HL-60/S4 treated with phorbol 12-myristate 13-acetate at 8.2 ng/mL for 4 days and 3 days (cell line): ENCODE data around the gene UBE2U.
"Not testable (repeated sequence)": the region's sequence is repeated elsewhere in the genome, so short reads cannot be mapped to it uniquely, and the experiment has no call there.

Source experiments
- in situ Hi-C: fragments of 300-500 bp; cut with MboI; formaldehyde crosslinking; loops from 2 replicates; pipeline ENCODE4 v1.15.0; 2022; ENCODE audit warnings: low sequenced_read_pairs

Gene UBE2U

GRCh38 chr1:64186898-64187280, 16.5 kb upstream of the UBE2U start:
- in situ Hi-C loops: no loop called here

- in situ Hi-C loops: no loop called here
These were observed 15.8 kb upstream of the UBE2U start for GRCh38 chr1:64187646-64188045.

GRCh38 chr1:64192290-64192689, 11.1 kb upstream of the UBE2U start:
- in situ Hi-C loops: no loop called here

GRCh38 chr1:64194168-64195080, 9.0 kb upstream of the UBE2U start:
- in situ Hi-C loops: no loop called here

GRCh38 chr1:64195081-64195395, 8.4 kb upstream of the UBE2U start:
- in situ Hi-C loops: no loop called here

GRCh38 chr1:64196074-64196870, 7.2 kb upstream of the UBE2U start:
- in situ Hi-C loops: no loop called here

- in situ Hi-C loops: no loop called here
These were observed 6.3 kb upstream of the UBE2U start for GRCh38 chr1:64197076-64197475.

- in situ Hi-C loops: no loop called here
These were observed 4.3 kb upstream of the UBE2U start for GRCh38 chr1:64199154-64199553.

GRCh38 chr1:64200064-64200463, 3.4 kb upstream of the UBE2U start:
- in situ Hi-C loops: no loop called here

DNA sequence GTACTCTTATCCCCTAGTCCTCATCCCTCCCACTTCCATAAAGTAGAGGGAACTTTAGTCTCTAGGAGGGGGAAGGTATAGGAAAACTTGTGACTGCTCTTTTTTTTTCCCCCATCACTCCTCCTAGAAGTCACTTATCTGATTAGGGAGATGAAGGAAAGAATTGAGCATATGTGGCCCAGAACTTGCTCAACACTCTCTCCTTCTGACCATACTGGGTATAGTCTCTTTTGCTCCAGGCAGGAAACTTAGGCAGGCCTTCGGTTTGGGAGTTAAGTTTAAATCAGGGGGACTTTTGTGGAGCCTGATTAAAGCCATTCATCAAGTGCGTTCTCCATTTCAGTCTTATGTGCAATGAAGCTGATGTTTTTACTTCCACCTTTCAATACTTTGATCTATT, 5.8 kb downstream of the UBE2U start:
- in situ Hi-C loops: no loop called here

DNA sequence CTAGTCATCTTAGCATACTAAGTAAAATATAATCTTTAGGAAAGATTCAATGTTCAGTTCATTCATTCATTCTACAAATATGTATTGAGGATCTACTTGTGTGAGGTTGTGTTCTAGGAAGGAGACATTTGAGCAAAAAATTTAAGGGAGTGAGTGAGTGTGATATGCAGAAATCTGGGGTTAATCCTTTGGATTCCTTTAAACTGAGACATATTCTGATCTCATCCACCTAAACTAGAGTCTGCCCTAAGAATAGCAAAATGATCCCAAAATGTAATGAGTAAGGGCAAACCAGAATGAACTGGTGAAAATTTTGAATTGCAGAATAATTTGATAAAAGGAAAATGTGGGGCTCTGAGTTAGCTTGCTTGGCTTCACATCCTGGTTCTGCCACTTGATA, 8.6 kb downstream of the UBE2U start:
- in situ Hi-C loops: no loop called here

- in situ Hi-C loops: no loop called here
These were observed 12.2 kb downstream of the UBE2U start for GRCh38 chr1:64215576-64215975.

GRCh38 chr1:64220241-64220640, 16.8 kb downstream of the UBE2U start:
- in situ Hi-C loops: no loop called here

- in situ Hi-C loops: no loop called here
These were observed 20.1 kb downstream of the UBE2U start for GRCh38 chr1:64223329-64224151.

DNA sequence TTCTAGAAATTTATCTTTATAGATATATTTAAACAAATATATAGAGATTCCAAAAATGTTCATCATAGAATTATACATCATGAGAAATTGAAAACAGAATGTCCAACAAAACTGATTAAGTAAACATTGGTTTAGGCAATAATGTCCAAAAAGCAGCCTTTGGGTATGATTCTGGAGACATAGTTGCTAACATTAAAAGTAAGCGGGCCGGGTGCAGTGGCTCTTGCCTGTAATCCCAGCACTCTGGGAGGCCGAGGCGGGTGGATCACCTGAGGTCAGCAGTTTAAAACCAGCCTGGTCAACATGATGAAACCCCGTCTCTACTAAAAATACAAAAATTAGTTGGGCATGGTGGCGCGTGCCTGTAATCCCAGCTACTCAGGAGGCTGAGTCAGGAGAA, 20.8 kb downstream of the UBE2U start:
- in situ Hi-C loops: not testable (repeated sequence)

DNA sequence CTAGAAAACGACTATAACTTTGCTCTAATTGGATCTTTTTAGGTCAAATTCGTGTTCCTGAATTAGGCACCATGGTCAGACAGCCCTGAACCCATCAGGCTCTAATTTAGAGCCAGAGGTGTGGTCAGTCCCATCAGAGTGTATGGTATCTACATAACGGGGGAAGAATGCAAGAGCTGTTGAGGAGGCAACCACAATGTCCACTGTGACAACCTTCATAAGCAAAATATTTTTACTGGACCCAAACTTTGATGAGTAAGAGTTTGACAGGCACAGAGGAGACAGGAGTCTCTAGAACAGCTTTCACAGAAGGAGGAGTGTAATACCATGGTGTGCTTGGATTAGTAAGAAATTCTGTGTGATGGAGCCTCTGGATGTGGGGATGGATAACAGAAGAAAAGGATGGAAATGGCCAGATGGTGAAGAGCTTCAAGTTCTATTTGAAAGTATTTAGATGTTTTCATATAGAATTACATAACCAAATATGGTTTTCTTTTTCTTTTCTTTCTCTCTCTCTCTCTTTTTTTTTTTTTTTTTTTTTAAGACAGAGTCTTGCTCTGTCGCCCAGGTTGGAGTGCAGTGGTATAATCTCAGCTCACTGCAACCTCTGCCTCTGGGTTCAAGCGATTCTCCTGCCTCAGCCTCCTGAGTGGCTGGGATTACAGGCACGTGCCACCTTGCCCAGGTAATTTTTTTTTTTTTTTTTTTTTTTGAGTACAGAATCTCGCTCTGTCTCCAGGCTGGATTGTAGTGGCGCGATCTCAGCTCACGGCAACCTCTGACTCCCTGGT, 24.9 kb downstream of the UBE2U start:
- in situ Hi-C loops: no loop called here

- in situ Hi-C loops: no loop called here
These were observed 25.9 kb downstream of the UBE2U start for GRCh38 chr1:64229307-64229706.

DNA sequence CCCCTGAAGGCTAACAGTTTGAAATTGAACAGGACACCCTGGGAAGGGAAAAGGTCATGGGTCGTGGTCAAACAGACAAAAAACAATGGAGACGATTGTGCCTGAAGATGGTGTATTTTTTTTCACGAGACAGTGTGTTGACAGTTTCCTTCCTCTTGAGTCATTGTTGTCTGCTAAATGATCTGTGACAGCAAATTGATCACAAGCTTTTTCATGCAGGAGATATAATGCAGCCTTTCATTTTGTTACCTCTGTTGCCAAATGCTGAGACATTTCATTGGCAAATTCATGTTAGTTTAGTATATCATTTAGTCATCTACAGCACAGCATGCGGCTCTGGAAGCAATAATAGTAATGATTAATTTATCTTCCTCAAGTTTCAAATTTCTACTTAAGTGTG, 27.7 kb downstream of the UBE2U start:
- in situ Hi-C loops: no loop called here

- in situ Hi-C loops: no loop called here
These were observed 28.2 kb downstream of the UBE2U start for GRCh38 chr1:64231654-64232053.

- in situ Hi-C loops: no loop called here
These were observed 31.3 kb downstream of the UBE2U start for GRCh38 chr1:64234714-64235113.

DNA sequence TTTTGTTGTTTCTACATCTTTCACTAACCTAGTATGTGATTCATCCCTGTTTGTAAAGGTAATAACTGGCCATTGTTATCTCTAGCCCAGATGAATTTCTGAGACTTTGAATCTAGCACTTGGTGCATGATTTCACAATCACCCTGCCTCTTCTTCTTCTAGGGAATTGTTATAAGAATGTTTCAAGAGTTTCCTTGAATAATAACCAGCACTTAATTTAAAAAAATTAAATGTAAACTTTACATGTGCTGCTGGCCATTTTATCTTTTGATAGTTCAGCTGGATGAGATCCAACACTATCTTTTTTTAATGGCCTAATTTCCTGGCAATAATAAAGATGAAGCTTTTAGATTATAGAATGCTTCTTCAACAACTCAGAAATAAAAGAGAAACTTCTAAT, 31.8 kb downstream of the UBE2U start:
- in situ Hi-C loops: no loop called here
